DND-41 (cell line): ENCODE data around the gene KICS2.

ENCODE experiments used
- CTCF ChIP-seq: IDR thresholded peaks from 2 replicates; pipeline ENCODE4 v1.5.1; 2012; ENCODE audit warnings: borderline replicate concordance, low read length, moderate library complexity, mild to moderate bottlenecking; ENCODE audit not compliant: poor library complexity, severe bottlenecking; ENCODE audit errors: extremely low read depth
- EZH2 ChIP-seq: IDR thresholded peaks from 3 replicates; pipeline ENCODE4 v1.6.1; 2012; ENCODE audit warnings: borderline replicate concordance, low read depth, mild to moderate bottlenecking, moderate library complexity, low read length, inconsistent platforms; ENCODE audit not compliant: severe bottlenecking

GRCh38 chr12:64253356-64253755, 31.3 kb upstream of the KICS2 start:
- TF ChIP-seq CTCF, result no peak
- no peak for TF ChIP-seq EZH2
